IPS-18a (cell line): ENCODE data around the gene DUSP15.
A peak's percentile ranks its signal among the peaks of the same experiment; 100 is the strongest.
"Not testable (repeated sequence)": the region's sequence is repeated elsewhere in the genome, so short reads cannot be mapped to it uniquely, and the experiment has no call there.

ENCODE experiments used
- H3K27ac ChIP-seq: one replicate; pipeline ENCODE4 v1.5.1; 2013; ENCODE audit warnings: low read length
- H3K27me3 ChIP-seq: one replicate; pipeline ENCODE4 v1.6.1; 2013; ENCODE audit warnings: mild to moderate bottlenecking, low read length; ENCODE audit not compliant: control insufficient read depth, insufficient read depth
- H3K36me3 ChIP-seq: one replicate; pipeline ENCODE4 v1.6.1; 2013; ENCODE audit warnings: low read depth, low read length; ENCODE audit not compliant: control insufficient read depth
- H3K4me1 ChIP-seq: one replicate; pipeline ENCODE4 v1.6.1; 2013; ENCODE audit warnings: low read depth, low read length; ENCODE audit not compliant: control insufficient read depth
- H3K4me3 ChIP-seq: one replicate; pipeline ENCODE4 v1.5.1; 2013; ENCODE audit warnings: low read length
- H3K9ac ChIP-seq: one replicate; pipeline ENCODE4 v1.6.1; 2013; ENCODE audit warnings: mild to moderate bottlenecking, low read length, moderate library complexity
- H3K9me3 ChIP-seq: one replicate; pipeline ENCODE4 v1.6.1; 2013; ENCODE audit warnings: low read depth, low read length; ENCODE audit not compliant: control insufficient read depth

DUSP15 gene, protein sequence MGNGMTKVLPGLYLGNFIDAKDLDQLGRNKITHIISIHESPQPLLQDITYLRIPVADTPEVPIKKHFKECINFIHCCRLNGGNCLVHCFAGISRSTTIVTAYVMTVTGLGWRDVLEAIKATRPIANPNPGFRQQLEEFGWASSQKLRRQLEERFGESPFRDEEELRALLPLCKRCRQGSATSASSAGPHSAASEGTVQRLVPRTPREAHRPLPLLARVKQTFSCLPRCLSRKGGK

DNA sequence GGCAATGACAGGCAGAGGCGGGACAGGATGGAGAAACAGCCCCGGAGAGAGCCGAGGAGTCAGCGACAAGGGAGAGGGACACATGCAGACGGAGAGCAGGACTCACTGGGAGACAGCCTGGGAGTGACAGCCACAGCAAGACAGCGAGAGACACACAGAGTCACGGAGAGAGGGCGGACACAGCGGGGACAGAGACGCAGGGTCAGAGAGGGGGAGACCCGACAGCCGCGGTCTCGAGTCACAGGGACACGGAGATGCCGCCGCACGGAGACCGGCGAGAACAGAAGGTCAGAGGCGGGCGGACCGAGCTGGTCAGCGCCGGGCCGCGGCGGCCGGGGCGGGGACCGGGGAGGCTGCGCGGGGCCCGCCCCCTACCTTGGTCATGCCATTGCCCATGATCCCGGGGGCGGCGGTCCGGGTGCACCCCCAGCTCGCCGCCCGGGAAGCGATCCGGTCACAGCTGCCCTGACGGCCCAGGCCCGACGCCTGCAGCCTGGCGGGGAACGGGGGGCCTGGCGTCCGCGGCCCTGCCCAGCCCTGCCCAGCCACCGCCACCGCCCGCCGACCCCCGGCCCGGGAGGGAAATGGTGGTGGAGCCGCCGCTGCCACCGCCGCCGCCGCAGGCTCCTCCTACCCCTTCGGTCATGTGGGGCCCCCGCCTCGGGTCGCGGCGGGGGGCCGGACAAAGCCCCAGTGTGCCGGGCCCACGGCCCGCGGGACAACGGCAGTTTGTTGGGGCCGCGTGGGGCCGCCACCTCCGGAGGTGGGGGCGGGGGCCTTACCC is at the start of gene DUSP15, which contains the start of gene TTLL9:
Gene DUSP15, minus strand, starts transcription at position 586 of the 784 bp plus-strand sequence. Its CDS starts 190 bp downstream, at position 396.
Gene TTLL9, plus strand, starts transcription at position 693 of the 784 bp plus-strand sequence. CDS start 493 bp downstream, outside the sequence.
- Histone ChIP-seq H3K4me1 (peaks cover 3% of the 10 kb centered on the region), H3K9me3 (no peaks in the 10 kb centered on the region), H3K36me3 (no peaks in the 10 kb centered on the region), H3K9ac (no peak within 1 kb of the TSS), H3K27me3 (peaks cover 32% of the 10 kb centered on the region), H3K27ac (no peak within 1 kb of the TSS), H3K4me3 (peak within 1 kb of the TSS; percentile 56)

GRCh38 chr20:31919410-31920155 is 49.3 kb upstream of the DUSP15 start:
- no peak overlapping the region for H3K27ac ChIP-seq
- no peak overlapping the region for H3K4me3 ChIP-seq
- no peaks in the 10 kb centered on the region for H3K27me3 ChIP-seq
- H3K4me1 ChIP-seq, result peaks cover 9% of the 10 kb centered on the region
- no peaks in the 10 kb centered on the region for H3K36me3 ChIP-seq
- no peak overlapping the region for H3K9ac ChIP-seq
- no peaks in the 10 kb centered on the region for H3K9me3 ChIP-seq

- Histone ChIP-seq H3K9me3 (no peaks in the 10 kb centered on the region), H3K27me3 (no peaks in the 10 kb centered on the region), H3K4me3 (no peak overlapping the region), H3K4me1 (peaks cover 19% of the 10 kb centered on the region), H3K36me3 (no peaks in the 10 kb centered on the region), H3K9ac (no peak overlapping the region), H3K27ac (no peak overlapping the region)
Measured at GRCh38 chr20:31918466-31919105, 48.3 kb upstream of the DUSP15 start.

DNA sequence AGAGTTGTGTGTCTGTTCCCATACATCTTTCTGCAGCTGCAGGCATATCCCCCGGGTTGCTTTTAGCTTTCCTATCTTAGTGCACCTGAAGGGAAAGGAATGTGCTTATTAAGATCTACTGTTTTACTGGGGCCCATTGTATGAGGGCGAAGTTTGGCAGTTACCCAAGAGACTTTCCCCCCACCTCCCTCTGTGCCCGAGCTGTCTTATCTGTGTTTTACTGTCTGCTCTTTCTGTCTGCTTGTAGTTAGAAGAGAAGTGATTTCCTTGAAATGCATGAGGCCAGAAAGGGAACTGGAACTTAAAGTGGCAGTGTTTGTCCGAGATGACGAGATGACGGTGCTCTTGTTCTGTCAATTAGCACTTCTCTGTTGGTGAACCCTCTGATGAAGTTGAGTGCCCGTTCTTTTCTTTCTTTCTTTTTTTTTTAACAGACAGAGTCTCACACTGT is 47.7 kb upstream of the DUSP15 start:
- H3K9ac ChIP-seq, H3K27me3 ChIP-seq: not testable (repeated sequence)

GRCh38 chr20:31916708-31917107 is 46.4 kb upstream of the DUSP15 start:
- Histone ChIP-seq H3K4me1 (peaks cover 34% of the 10 kb centered on the region), H3K4me3 (no peak overlapping the region), H3K27me3 (no peaks in the 10 kb centered on the region), H3K36me3 (no peaks in the 10 kb centered on the region), H3K9ac (no peak overlapping the region), H3K9me3 (no peaks in the 10 kb centered on the region), H3K27ac (no peak overlapping the region)

More for the DNA sequence above, 47.7 kb upstream of the DUSP15 start:
- not testable (repeated sequence) for H3K36me3 ChIP-seq, H3K9me3 ChIP-seq, H3K4me3 ChIP-seq, H3K27ac ChIP-seq
- H3K4me1 ChIP-seq, result peaks cover 24% of the 10 kb centered on the region

DNA sequence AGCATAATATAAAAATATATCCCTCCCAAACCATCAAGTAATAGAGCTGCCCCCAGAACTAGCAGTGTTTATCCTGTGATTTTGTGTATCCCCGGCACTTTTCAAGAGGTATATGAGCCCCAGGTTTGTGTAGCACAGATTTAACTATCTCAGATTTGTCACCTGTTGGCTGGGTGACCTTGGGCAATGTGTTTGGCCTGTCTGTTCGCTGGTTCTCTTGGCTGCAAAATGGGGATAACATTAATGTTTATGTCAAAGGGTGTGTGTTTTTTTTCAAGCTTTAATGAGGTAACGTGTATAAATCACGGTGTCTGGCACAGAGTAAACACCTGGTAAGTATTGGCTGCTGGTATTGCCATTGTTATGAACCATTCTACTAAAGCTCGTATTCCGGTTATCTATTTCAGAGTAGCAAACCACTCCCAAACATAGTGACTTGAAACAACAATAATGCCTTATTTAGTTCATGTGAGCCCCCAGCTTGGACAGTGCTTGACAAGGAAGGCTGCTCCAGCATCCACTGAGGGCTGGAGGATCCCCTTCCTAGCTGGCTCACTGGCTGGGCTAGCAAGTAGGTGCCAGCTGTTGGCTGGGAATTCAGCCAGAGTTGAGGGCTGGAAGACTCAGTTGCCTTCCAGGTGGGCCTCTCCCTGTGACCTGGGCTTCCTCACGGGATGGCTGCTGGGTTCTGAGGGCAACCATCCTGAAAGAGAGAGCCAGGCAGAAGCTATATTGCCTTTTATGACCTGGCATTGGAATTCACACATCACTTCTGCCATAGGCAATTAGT is 45.4 kb upstream of the DUSP15 start:
- no peaks in the 10 kb centered on the region for H3K9me3 ChIP-seq
- H3K4me1 ChIP-seq, result peaks cover 42% of the 10 kb centered on the region
- H3K36me3 ChIP-seq, result no peaks in the 10 kb centered on the region
- H3K27me3 ChIP-seq, result no peaks in the 10 kb centered on the region
- no peak overlapping the region for H3K27ac ChIP-seq
- H3K9ac ChIP-seq, result no peak overlapping the region
- H3K4me3 ChIP-seq, result no peak overlapping the region

GRCh38 chr20:31914170-31914569 is 43.8 kb upstream of the DUSP15 start:
- H3K4me1 ChIP-seq, result peaks cover 42% of the 10 kb centered on the region
- no peak overlapping the region for H3K27ac ChIP-seq
- H3K4me3 ChIP-seq, result no peak overlapping the region
- no peaks in the 10 kb centered on the region for H3K9me3 ChIP-seq
- no peaks in the 10 kb centered on the region for H3K36me3 ChIP-seq
- no peaks in the 10 kb centered on the region for H3K27me3 ChIP-seq
- H3K9ac ChIP-seq, result no peak overlapping the region

DNA sequence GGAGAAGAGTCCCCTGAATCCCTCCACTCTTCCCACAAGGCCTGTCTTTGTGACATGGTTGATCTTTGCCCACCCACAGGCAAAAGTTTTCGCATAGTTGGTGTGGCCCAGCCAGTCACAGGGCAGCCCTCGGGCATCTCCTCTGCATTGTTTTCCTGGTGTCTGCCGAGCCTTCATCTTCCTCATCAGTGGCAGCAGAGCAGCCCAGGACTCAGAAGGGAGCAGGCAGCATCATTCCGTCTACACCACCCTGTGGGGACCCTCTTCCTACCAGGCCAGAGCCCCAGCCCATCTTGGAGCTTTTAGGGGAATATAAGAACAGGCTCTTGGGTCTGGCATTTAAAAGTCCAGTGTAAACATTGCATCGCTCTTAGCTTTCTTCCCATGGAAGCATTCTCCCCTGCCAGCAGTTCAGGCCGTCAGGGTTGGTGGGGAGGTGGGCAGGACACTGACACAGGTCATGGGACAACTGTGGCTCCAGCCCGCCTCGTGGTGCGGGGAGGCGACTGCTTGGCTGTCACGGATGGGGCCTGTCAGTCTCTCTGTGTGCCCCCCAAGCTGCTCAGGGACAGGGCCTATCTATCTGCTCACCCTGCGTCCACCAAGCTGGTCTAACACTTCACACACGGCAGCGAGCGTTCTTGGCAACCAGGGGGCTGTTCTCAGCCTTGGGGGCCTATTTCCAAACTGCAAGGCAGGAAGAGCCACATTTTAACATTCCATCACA is 43.3 kb upstream of the DUSP15 start:
- Histone ChIP-seq H3K9me3 (no peaks in the 10 kb centered on the region), H3K4me1 (peaks cover 42% of the 10 kb centered on the region), H3K36me3 (no peaks in the 10 kb centered on the region), H3K9ac (no peak overlapping the region), H3K27ac (no peak overlapping the region), H3K4me3 (no peak overlapping the region), H3K27me3 (no peaks in the 10 kb centered on the region)

DNA sequence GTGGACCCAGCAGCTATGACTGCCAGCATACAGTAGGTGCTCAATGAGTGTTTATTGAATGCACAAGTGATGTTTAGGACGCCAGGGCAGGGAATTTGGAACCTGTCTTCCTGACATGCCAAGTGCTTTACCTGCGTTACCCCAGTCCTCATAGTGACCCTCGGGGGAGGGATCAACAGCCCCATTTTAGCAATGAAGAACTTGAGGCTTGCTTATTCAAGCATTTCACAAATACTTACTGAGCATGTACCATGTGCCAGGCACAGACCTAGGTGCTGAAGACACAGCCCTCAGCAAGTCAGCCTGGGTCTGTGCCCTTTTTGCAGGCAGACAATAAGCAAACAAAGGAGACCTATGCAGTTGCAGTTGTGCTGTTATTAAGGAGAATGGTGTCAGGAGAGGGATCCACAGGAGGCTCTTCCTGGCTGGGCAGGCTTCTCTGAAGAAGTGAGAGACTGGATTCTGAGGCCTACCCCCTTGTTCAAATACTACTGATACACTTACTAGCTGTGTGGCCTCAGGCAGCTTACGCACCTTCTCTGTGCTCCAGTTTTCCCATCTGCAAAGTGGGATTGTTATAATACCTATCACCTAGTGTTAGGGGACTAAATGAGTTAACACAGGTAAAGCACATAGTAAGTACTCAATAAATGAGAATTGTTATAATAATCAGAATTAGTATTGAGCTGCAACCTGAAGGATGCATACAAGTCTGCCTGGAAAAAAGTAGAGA is 39.9 kb upstream of the DUSP15 start:
- H3K4me3 ChIP-seq, result no peak overlapping the region
- H3K36me3 ChIP-seq, result no peaks in the 10 kb centered on the region
- no peak overlapping the region for H3K27ac ChIP-seq
- no peaks in the 10 kb centered on the region for H3K9me3 ChIP-seq
- no peaks in the 10 kb centered on the region for H3K27me3 ChIP-seq
- no peak overlapping the region for H3K9ac ChIP-seq
- peaks cover 50% of the 10 kb centered on the region for H3K4me1 ChIP-seq
